ENCODE results near the gene ITPR1. TPM values are rescaled to one million over a fixed set of nuclear protein-coding genes. Genes with fewer than 3 reads are reported as not detected.
A peak's percentile ranks its signal among the peaks of the same experiment; 100 is the strongest.
"Not testable (repeated sequence)": the region's sequence is repeated elsewhere in the genome, so short reads cannot be mapped to it uniquely, and the experiment has no call there.

The ITPR1 gene
- polyA plus RNA-seq, 1 donor from 2014 or later, result 38.3 TPM

DNA sequence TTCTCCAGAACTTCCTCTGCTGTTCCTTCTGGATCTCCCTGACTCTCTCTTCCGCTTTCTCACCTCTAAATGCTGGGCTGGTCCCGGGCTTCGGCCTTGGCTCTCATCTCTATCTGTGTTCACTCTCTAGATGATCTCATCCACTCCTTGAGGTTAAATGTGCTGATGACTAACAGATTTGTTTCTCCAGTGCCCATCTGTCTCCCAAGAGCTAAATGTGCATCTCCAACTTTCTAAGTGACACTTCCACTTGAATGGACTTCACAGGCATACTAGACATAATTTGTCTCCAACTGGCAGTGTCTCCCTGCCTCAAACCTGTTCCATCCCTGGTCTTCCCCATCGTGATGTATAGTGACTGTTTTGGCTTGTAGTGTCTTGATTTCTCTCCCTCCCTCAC, 95.3 kb downstream of the ITPR1 start:
- Mint-ChIP-seq H3K27me3 (no peaks in the 10 kb centered on the region), H3K4me3 (peak overlapping the region in 2 of 4 donors; percentile 34 to 73), H3K4me1 (peaks cover 49 to 69% (median 63%) of the 10 kb centered on the region in 3 donors), H3K36me3 (peaks cover 3% of the 10 kb centered on the region), H3K27ac (peak overlapping the region in 1 of 3 donors; percentile 90), H3K9me3 (peaks cover 0 to 5% (median 3%) of the 10 kb centered on the region in 3 donors)

DNA sequence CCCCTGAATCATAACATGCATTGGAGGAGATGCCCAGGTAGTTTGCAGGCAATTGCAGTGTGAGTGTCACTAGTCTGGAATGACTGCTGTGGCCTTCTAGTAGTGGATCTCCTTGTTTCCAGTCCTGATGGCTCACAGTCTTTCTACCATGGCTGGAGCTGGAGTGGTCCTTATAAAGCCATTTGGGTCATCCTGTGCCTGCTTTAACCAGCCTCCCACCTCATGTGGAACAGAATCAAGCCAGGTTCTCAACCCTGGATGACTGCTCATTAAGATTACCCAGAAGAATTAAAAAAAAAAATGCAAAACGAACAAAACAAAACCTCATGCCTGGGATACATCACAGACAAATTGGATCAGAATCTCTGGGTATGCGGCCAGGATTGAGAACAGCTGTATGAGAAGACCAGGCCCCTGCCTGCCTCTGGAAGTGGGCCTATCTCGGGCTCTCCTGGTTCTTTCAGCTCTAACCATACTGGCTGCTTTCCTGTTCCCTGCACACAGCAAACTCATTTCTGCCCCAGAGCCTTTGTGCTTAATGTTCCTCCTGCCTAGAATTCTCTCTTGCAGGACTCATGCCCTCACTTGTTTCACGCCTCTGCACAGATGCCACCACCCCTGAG, 96.4 kb downstream of the ITPR1 start:
- H3K27ac Mint-ChIP-seq, result no peak overlapping the region
- H3K36me3 Mint-ChIP-seq, result peaks cover 3% of the 10 kb centered on the region
- H3K4me1 Mint-ChIP-seq, result peaks cover 45 to 65% (median 60%) of the 10 kb centered on the region in 3 donors
- H3K27me3 Mint-ChIP-seq, result no peaks in the 10 kb centered on the region
- H3K9me3 Mint-ChIP-seq, result peaks cover 0 to 5% (median 3%) of the 10 kb centered on the region in 3 donors
- peak overlapping the region in 2 of 4 donors; percentile 67 to 75 for H3K4me3 Mint-ChIP-seq

DNA sequence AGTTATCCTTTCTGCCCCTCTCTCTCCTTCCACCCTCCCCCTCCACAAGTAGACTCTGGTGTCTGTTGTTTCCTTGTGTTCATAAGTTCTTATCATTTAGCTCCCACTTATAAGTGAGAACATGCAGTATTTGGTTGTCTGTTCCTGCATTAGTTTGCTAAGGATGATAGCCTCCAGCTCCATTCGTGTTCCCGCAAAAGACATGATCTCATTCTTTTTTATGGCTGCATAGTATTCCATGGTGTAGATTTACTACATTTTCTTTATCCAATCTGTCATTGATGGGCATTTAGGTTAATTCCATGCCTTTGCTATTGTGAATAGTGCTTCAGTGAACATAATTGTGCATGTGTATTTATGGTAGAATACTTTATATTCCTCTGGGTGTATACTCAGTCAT, 97.7 kb downstream of the ITPR1 start:
- H3K4me3 Mint-ChIP-seq, H3K36me3 Mint-ChIP-seq, H3K27ac Mint-ChIP-seq: not testable (repeated sequence)

DNA sequence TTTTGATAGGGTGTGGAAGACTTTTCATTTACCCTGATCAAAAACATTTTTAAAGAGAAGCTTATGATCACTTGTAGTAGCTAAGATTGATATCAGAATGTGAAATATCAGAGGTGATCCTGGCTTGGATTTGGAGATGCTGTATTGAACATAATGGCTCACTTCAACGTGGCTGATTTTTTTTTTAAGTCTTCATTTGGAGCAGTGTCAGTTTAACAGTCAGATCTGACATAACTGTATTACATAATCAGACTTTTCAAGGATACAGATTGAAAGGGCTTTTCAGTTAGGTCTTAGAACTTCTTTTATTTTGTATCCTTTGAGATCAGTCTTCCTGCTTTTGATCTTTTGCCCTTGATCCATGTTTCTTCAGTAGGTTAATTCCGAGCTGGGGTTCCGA, 98.5 kb downstream of the ITPR1 start:
- Mint-ChIP-seq H3K4me1 (peaks cover 50 to 68% (median 66%) of the 10 kb centered on the region in 3 donors), H3K27ac (peak overlapping the region in 1 of 3 donors; percentile 28), H3K27me3 (no peaks in the 10 kb centered on the region), H3K9me3 (peaks cover 0 to 5% (median 3%) of the 10 kb centered on the region in 3 donors), H3K4me3 (no peak overlapping the region), H3K36me3 (peaks cover 3% of the 10 kb centered on the region)

More for the DNA sequence above, 97.7 kb downstream of the ITPR1 start:
- H3K27me3 Mint-ChIP-seq, H3K9me3 Mint-ChIP-seq: not testable (repeated sequence)
- H3K4me1 Mint-ChIP-seq, result peaks cover 47 to 67% (median 66%) of the 10 kb centered on the region in 3 donors

DNA sequence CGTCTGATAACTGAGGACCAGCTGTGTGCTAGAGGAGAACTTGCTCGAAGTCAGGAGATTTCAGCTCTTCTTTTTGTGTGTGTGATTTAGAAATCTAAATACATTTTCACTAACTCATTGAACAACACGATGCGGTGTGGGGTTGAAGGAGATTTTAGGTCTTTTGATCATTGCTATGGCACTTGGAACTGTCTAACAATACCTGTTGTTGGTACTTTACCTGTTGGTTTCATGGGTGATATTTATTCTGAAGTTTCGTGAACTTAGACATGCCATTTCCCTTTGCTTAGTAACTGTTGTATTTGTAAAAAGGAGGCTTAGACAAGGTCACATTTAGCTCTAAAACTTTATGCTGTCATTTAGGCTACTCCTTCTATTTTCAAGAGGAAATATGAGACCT, 99.9 kb downstream of the ITPR1 start:
- no peak overlapping the region for H3K4me3 Mint-ChIP-seq
- H3K36me3 Mint-ChIP-seq, result peaks cover 3% of the 10 kb centered on the region
- H3K4me1 Mint-ChIP-seq, result peaks cover 41 to 70% (median 59%) of the 10 kb centered on the region in 3 donors
- H3K27me3 Mint-ChIP-seq, result no peaks in the 10 kb centered on the region
- no peak overlapping the region for H3K27ac Mint-ChIP-seq
- H3K9me3 Mint-ChIP-seq, result peaks cover 0 to 5% (median 3%) of the 10 kb centered on the region in 3 donors

DNA sequence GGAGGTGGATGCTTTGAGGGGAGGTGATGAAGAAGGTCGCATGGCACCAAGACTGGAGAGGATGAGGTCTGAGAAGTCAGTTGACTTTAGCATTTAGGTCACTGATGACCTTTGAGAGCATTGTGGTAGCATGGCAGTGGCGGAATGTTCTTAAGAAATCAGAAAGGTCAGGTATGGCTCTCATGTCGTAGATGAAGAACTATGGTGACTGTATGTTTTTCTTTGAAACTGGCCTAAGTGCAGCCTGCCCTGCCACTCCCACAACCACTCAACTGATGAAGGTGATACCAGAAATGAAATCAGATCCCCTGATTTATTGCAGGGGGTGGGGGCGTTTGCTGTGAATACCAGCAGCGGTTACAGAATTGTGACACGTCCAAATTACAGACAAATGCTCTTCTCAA, 102.6 kb downstream of the ITPR1 start:
- H3K27ac Mint-ChIP-seq, result peak overlapping the region in 1 of 3 donors; percentile 3
- no peaks in the 10 kb centered on the region for H3K27me3 Mint-ChIP-seq
- H3K4me1 Mint-ChIP-seq, result peaks cover 39 to 69% (median 47%) of the 10 kb centered on the region in 3 donors
- H3K9me3 Mint-ChIP-seq, result peaks cover 0 to 5% (median 3%) of the 10 kb centered on the region in 3 donors
- H3K4me3 Mint-ChIP-seq, result peak overlapping the region in 1 of 4 donors; percentile 9
- peaks cover 3% of the 10 kb centered on the region for H3K36me3 Mint-ChIP-seq

DNA sequence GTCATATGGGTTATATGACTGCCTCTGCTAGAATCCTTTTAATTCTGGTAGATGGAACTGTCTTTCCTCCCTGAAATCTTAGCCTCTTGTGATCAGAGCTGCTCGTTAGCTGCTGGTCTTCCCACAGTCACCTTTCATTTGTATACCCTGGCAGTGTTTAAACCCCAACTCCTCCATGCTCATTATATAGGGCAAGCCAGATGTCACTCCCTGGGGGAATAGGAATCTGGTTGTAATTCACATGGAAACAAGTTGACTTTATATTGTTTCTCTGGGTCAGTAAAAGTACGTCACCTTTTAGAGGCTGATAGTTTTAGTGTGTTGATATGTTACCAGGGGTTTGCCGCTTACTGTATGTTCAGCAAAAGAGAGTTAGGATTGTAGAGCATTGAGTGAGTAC, 103.5 kb downstream of the ITPR1 start:
- no peaks in the 10 kb centered on the region for H3K9me3 Mint-ChIP-seq
- peaks cover 41 to 65% (median 43%) of the 10 kb centered on the region in 3 donors for H3K4me1 Mint-ChIP-seq
- H3K4me3 Mint-ChIP-seq, result peak overlapping the region in 1 of 4 donors; percentile 58
- no peaks in the 10 kb centered on the region for H3K36me3 Mint-ChIP-seq
- H3K27ac Mint-ChIP-seq, result no peak overlapping the region
- H3K27me3 Mint-ChIP-seq, result no peaks in the 10 kb centered on the region

DNA sequence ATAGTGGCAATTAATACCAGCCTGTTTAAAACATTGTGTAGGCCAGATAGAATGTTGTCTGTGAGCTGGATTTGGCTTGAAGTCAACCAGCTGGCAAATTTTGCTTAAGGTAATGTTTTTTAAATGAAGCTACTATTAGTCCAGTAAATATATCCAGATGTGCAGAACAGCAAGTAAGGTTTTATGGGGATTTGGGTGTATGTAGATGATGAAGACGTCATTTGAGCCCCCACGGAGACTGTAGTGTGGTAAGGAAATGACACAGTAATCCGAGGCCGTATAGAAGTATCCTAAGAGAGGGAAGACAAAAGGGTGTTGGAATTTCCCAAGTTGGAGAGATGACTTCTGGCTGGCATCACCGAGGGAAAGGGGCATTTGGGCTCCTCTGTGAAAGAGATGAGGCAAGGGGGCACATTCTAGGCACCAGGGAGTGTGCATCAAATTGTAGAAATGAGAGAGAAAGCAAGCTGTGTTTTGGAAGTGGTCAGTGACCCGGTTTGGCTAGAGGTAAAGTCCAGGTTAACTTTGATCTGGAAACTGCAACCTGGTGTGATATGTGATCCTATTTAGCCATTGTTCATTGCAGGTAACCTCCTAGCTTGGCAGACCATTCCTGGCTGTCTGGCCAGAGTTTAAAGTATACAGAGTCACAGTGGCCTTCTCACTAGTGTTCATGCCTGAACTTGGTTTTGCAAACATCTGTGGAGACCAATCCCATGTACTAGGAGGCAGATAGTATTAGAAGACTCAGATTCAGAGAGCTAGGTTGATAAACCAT, 104.2 kb downstream of the ITPR1 start:
- Mint-ChIP-seq H3K4me3 (peak overlapping the region in 1 of 4 donors; percentile 24), H3K4me1 (peaks cover 39 to 63% (median 42%) of the 10 kb centered on the region in 3 donors), H3K36me3 (no peaks in the 10 kb centered on the region), H3K9me3 (no peaks in the 10 kb centered on the region), H3K27ac (peak overlapping the region in 1 of 3 donors; percentile 89), H3K27me3 (no peaks in the 10 kb centered on the region)

DNA sequence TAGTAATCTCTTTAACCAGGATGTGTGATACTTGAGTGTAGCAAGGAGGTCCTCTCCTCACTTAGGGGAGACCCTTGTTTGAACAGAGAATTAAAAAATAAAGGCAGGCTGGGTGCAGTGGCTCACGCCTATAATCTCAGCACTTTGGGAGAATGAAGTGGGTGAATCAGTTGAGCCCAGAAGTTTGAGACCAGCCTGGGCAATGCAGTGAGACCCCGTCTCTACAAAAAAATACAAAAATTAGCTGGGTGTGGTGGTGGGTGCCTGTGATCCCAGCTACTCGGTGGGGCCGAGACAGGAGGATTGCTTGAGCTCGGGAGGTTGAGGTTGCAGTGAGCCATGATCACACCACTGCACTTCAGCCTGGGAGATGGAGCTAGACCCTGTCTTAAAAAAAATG, 105.1 kb downstream of the ITPR1 start:
- H3K4me1 Mint-ChIP-seq, result peaks cover 42 to 63% (median 45%) of the 10 kb centered on the region in 3 donors
- H3K36me3 Mint-ChIP-seq, H3K9me3 Mint-ChIP-seq, H3K27me3 Mint-ChIP-seq, H3K4me3 Mint-ChIP-seq: not testable (repeated sequence)
- peak overlapping the region in 1 of 3 donors; percentile 34 for H3K27ac Mint-ChIP-seq

DNA sequence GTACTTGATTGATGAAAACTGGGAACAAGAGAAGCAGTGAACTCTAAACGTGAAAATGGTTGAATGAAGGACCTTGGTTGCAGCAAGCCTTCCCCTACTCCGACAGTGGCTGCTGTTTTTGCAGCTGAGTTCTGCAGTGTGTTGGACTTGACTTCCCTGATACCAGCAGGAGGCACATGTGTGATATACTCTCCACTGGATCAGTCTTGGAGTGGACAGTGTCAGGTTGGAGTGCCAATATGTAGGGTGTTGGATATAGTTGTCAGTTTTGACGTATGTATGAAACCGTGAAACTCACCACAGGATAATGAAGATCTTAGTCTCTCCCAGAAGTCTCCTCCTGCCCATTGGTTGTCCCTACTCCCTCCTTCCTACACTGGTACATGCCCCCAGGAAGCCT, 106.5 kb downstream of the ITPR1 start:
- Mint-ChIP-seq H3K4me3 (no peak overlapping the region), H3K9me3 (no peaks in the 10 kb centered on the region), H3K36me3 (peaks cover 3% of the 10 kb centered on the region), H3K27me3 (no peaks in the 10 kb centered on the region), H3K27ac (peak overlapping the region in 1 of 3 donors; percentile 23), H3K4me1 (peaks cover 42 to 65% (median 44%) of the 10 kb centered on the region in 3 donors)

DNA sequence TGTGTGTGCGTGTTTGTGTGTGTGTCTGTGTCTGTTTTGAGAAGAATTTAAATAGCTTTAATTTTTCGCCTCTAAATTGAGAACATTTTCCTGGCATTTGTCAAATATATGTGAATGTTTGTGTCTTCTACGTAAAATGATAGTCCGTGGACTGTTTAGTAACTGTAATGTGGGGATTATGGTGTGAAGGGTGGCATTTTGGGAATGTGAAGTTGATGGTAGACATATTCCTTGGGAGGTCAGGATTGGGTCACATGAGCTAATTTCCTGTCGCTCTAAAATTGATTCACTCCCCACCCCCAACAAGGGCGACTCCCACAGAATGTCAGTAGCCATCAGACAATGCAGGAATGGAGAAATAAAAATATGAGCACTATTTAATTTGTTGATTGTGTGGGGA, 107.3 kb downstream of the ITPR1 start:
- H3K36me3 Mint-ChIP-seq, result peaks cover 3% of the 10 kb centered on the region

DNA sequence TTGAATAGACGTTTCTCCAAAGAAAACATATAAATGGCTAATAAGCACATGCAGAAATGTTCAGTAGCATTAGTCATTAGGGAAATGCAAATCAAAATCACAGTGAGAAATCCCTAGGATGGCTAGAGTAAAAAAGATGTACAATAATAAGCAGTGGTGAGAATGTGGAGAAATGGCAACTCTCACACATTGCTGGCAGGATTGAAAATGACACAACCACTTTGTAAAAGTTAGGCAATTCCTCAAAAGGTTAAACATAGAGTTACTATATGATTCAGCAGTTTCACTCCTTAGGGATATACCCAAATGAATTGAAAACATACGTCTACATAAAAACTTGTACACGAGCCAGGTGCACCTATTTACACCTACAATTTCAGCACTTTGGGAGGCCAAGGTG, 108.7 kb downstream of the ITPR1 start:
- Mint-ChIP-seq H3K9me3 (no peaks in the 10 kb centered on the region), H3K4me3 (no peak overlapping the region), H3K4me1 (peaks cover 42 to 64% (median 44%) of the 10 kb centered on the region in 3 donors), H3K36me3 (peaks cover 3% of the 10 kb centered on the region), H3K27me3 (no peaks in the 10 kb centered on the region), H3K27ac (peak overlapping the region in 2 of 3 donors; percentile 4 to 26)

More for the DNA sequence above, 107.3 kb downstream of the ITPR1 start:
- H3K27me3 Mint-ChIP-seq, result no peaks in the 10 kb centered on the region
- no peaks in the 10 kb centered on the region for H3K9me3 Mint-ChIP-seq
- no peak overlapping the region for H3K27ac Mint-ChIP-seq
- H3K4me1 Mint-ChIP-seq, result peaks cover 35 to 64% (median 41%) of the 10 kb centered on the region in 3 donors
- H3K4me3 Mint-ChIP-seq, result peak overlapping the region in 2 of 4 donors; percentile 19 to 25

DNA sequence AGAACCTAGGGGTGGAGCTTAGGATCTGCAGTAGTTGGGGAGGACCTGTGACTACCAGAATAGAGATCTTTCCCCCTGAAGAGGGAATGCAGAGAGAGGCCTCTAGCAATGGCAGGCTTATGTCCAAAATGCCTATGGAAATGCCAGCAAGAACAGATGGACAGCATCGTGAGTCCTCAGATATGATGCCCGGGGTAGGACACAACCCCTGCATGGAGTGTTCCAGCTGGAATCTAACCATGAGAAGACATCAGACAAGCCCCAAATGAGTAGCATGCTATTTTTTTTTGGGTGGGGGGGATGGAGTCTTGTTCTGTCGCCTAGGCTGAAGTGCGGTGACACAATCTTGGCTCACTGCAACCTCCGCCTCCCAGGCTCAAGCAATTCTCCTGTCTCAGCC, 111.5 kb downstream of the ITPR1 start:
- Mint-ChIP-seq H3K27ac (no peak overlapping the region), H3K9me3 (no peaks in the 10 kb centered on the region), H3K4me3 (no peak overlapping the region), H3K27me3 (no peaks in the 10 kb centered on the region), H3K36me3 (peaks cover 7% of the 10 kb centered on the region), H3K4me1 (peaks cover 37 to 57% (median 55%) of the 10 kb centered on the region in 3 donors)

DNA sequence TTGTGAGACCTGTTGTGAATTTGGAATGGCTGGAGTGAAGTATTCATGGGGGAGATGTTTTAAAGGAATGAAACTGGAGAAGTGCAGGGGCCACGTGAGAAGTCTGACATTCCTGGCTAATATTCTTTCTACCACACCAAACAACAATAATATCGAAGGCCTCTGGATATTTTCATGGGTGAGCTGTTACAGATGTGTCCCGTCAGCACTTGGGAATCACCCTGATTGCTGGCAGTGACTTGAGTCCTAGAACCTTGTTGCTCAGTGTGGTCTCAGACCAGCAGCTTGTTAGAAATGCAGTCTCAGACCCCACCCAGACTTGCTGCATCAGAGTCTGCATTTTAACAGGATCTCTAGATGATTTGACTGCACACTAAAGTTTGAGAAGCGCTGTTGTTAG, 113.8 kb downstream of the ITPR1 start:
- no peak overlapping the region for H3K4me3 Mint-ChIP-seq
- no peaks in the 10 kb centered on the region for H3K9me3 Mint-ChIP-seq
- H3K27ac Mint-ChIP-seq, result peak overlapping the region in 1 of 3 donors; percentile 92
- H3K36me3 Mint-ChIP-seq, result peaks cover 7% of the 10 kb centered on the region
- peaks cover 25 to 48% (median 43%) of the 10 kb centered on the region in 3 donors for H3K4me1 Mint-ChIP-seq
- H3K27me3 Mint-ChIP-seq, result no peaks in the 10 kb centered on the region

DNA sequence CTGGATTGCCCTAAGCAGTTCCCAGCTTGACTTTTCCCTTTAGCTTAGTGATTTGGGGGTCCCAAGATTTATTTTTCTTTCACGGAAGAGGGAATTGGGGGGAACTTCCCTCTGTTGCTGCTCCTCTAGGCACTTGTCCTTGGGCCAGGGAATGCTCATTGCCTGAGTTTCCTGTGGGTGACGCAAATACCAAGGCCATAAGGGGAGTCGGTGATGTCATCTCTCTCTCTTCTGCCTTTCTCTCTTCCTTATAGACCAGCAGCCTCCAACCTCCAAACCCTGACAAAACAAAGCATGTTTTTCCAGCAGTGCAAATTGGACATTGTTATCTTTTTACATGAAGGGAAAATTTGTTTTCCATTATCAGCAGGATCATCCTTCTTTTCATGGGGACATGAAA, 120.2 kb downstream of the ITPR1 start:
- no peaks in the 10 kb centered on the region for H3K27me3 Mint-ChIP-seq
- H3K27ac Mint-ChIP-seq, result no peak overlapping the region
- no peak overlapping the region for H3K4me3 Mint-ChIP-seq
- H3K9me3 Mint-ChIP-seq, result peaks cover 0 to 3% (median 0%) of the 10 kb centered on the region in 3 donors
- H3K4me1 Mint-ChIP-seq, result peaks cover 18 to 48% (median 34%) of the 10 kb centered on the region in 3 donors
- peaks cover 8% of the 10 kb centered on the region for H3K36me3 Mint-ChIP-seq
